ENCODE results near the gene SDK2.

The SDK2 gene

GRCh38 chr17:73582359-73582758, 61.9 kb downstream of the SDK2 start:
- no peak for TF ChIP-seq CTCF (IDR thresholded peaks at IDR 0.05; ENCODE audit: low read depth, low read length)
- DNase-seq (ENCODE audit: extremely low read depth, low read depth) = no peak

GRCh38 chr17:73581379-73581778, 62.9 kb downstream of the SDK2 start:
- no peak for TF ChIP-seq CTCF (IDR thresholded peaks at IDR 0.05; ENCODE audit: low read depth, low read length)
- DNase-seq (ENCODE audit: extremely low read depth, low read depth) = no peak

GRCh38 chr17:73580073-73580710, 64.1 kb downstream of the SDK2 start:
- DNase-seq (ENCODE audit: extremely low read depth, low read depth) = no peak
- TF ChIP-seq CTCF (IDR thresholded peaks at IDR 0.05; ENCODE audit: low read depth, low read length) = no peak

- TF ChIP-seq CTCF (IDR thresholded peaks at IDR 0.05; ENCODE audit: low read depth, low read length) = no peak
Measured at GRCh38 chr17:73576556-73577098, 67.6 kb downstream of the SDK2 start.

GRCh38 chr17:73575470-73576221, 68.6 kb downstream of the SDK2 start:
- DNase-seq (ENCODE audit: extremely low read depth, low read depth) = no peak
- TF ChIP-seq CTCF (IDR thresholded peaks at IDR 0.05; ENCODE audit: low read depth, low read length) = no peak

More at GRCh38 chr17:73576556-73577098, 67.6 kb downstream of the SDK2 start:
- no peak for DNase-seq (ENCODE audit: extremely low read depth, low read depth)

- DNase-seq (ENCODE audit: extremely low read depth, low read depth) = no peak
- TF ChIP-seq CTCF (IDR thresholded peaks at IDR 0.05; ENCODE audit: low read depth, low read length) = no peak
Measured at GRCh38 chr17:73571511-73572130, 72.6 kb downstream of the SDK2 start.
